ENCODE measurements around the gene FCGR3B.
A peak's percentile ranks its signal among the peaks of the same experiment; 100 is the strongest.
"Not testable (repeated sequence)": the region's sequence is repeated elsewhere in the genome, so short reads cannot be mapped to it uniquely, and the experiment has no call there.

FCGR3B gene

GRCh38 chr1:161610198-161610597, 20.8 kb downstream of the FCGR3B start:
- not testable (repeated sequence) for DNase-seq (ENCODE audit: low read depth); H3K4me3 ChIP-seq (ENCODE audit: low read depth, low read length)

- DNase-seq (ENCODE audit: low read depth); H3K4me3 ChIP-seq (ENCODE audit: low read depth, low read length): not testable (repeated sequence)
Measured at GRCh38 chr1:161606541-161607336, 24.2 kb downstream of the FCGR3B start.

DNA sequence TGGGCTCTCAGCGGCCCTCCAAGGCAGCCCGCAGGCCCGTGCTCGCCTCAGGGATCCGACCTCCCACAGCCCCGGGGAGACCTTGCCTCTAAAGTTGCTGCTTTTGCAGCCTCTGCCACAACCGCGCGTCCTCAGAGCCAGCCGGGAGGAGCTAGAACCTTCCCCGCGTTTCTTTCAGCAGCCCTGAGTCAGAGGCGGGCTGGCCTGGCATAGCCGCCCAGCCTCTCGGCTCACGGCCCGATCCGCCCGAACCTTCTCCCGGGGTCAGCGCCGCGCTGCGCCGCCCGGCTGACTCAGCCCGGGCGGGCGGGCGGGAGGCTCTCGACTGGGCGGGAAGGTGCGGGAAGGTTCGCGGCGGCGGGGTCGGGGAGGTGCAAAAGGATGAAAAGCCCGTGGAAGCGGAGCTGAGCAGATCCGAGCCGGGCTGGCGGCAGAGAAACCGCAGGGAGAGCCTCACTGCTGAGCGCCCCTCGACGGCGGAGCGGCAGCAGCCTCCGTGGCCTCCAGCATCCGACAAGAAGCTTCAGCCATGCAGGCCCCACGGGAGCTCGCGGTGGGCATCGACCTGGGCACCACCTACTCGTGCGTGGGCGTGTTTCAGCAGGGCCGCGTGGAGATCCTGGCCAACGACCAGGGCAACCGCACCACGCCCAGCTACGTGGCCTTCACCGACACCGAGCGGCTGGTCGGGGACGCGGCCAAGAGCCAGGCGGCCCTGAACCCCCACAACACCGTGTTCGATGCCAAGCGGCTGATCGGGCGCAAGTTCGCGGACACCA, 25.0 kb downstream of the FCGR3B start:
- not testable (repeated sequence) for DNase-seq (ENCODE audit: low read depth)
- H3K4me3 ChIP-seq (ENCODE audit: low read depth, low read length) = peak overlapping the region; percentile 32

GRCh38 chr1:161605024-161605423, 26.0 kb downstream of the FCGR3B start:
- not testable (repeated sequence) for H3K4me3 ChIP-seq (ENCODE audit: low read depth, low read length); DNase-seq (ENCODE audit: low read depth)

- H3K4me3 ChIP-seq (ENCODE audit: low read depth, low read length); DNase-seq (ENCODE audit: low read depth): not testable (repeated sequence)
Measured at GRCh38 chr1:161597077-161597476, 33.9 kb downstream of the FCGR3B start.

GRCh38 chr1:161595583-161595982, 35.4 kb downstream of the FCGR3B start:
- not testable (repeated sequence) for DNase-seq (ENCODE audit: low read depth); H3K4me3 ChIP-seq (ENCODE audit: low read depth, low read length)

DNA sequence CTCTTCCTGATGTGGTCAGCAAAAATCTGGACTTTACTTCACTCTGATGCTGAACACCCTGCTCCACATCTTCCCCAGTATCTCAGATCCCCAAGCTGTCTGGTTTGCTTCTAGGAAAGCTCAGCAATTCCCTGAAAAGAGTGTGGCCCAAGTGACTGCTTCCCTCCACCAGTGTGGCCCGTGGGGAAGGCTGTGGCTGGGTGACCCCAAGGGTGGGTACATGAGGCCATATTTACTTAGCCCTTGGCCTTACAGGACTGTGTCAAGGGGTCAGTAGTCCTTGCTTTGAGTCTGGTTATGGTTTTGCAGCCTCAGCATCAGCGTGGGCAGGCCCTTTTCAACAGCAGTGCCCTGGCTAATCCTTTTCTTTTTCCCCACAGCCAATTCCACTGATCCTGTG, 35.8 kb downstream of the FCGR3B start:
- not testable (repeated sequence) for DNase-seq (ENCODE audit: low read depth); H3K4me3 ChIP-seq (ENCODE audit: low read depth, low read length)

- H3K4me3 ChIP-seq (ENCODE audit: low read depth, low read length); DNase-seq (ENCODE audit: low read depth): not testable (repeated sequence)
Measured at GRCh38 chr1:161594269-161594984, 36.5 kb downstream of the FCGR3B start.

DNA sequence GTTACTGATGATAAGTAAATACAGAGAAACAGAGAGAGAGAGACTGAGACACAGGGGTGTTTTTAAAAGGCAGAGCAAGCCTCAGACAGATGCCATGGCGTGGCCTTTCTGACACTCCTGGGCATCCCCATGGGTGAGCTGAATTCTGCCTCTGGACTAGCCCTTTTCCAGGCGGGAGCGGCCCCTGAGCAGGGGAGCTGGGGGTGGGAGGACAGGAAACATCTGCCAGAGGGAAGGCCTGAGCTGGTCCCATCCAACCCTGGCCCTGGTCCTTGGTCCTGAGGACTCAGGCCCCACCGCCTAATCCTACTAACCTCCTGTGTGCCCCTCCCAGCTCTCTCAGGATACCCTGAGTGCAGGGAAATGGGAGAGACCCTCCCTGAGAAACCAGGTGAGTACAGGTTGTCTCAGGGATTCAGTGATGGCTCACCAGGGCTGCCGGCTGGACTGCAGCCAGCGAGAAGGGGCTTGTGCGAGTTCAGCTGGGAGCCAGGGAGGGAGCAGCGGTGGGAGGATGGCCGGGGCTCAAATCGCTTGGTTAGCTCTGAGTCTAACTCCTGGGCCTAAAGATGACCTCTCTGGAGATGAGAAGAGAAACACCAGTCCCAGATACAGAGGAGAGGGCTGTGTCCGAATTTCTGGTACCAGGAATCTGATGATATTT, 37.8 kb downstream of the FCGR3B start:
- not testable (repeated sequence) for H3K4me3 ChIP-seq (ENCODE audit: low read depth, low read length); DNase-seq (ENCODE audit: low read depth)

DNA sequence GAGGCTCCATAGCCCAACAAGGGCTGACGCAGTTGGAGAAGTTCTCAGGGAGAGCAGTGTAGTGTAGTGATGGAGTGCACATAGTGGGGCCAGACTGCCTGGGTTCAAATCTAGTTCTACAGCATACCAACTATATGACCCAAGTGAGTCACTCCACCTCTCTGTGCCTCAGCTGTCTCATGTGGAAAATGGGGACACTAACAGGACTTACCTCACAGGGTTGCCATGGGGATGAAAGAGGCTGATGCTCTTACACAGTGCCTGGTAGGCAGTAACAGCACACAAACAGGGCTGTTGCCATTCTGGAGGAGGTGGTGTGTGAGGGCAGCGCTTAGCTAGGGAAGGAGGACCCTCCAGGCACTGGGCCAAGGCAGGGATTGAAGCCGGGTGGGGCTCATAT, 38.4 kb downstream of the FCGR3B start:
- DNase-seq (ENCODE audit: low read depth); H3K4me3 ChIP-seq (ENCODE audit: low read depth, low read length): not testable (repeated sequence)

DNA sequence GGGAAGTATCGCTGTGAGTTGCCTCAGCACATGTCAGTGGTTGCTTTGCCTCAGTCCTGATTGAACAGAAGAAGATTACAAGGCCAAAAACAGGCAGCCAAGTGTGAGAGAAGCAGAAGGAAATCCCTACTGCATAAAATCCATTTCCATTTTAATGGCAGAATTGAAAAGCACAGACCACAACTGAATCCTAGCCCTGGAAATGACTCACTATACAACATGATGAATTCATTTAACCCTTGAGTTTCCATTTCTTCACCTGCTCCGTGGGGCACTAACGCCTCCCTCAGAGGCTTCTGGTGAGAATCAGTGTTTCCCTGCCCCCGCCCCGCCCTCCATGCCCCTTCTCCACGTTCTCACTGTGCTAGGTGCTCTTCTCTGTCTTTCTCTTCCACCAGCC, 41.1 kb downstream of the FCGR3B start:
- not testable (repeated sequence) for H3K4me3 ChIP-seq (ENCODE audit: low read depth, low read length); DNase-seq (ENCODE audit: low read depth)

DNA sequence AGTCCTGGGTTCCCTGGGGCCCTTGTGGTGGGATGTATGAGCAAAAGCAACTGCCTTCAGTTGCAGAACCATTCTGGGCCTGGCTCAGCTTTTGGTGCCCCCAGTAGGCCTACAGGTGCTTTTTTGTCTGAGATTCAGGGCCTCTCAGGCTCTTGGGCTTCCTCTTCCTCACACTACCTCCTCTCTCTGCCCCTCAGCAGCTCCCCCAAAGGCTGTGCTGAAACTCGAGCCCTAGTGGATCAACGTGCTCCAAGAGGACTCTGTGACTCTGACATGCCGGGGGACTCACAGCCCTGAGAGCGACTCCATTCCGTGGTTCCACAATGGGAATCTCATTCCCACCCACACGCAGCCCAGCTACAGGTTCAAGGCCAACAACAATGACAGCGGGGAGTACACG, 41.6 kb downstream of the FCGR3B start:
- not testable (repeated sequence) for H3K4me3 ChIP-seq (ENCODE audit: low read depth, low read length); DNase-seq (ENCODE audit: low read depth)

GRCh38 chr1:161588596-161588995, 42.4 kb downstream of the FCGR3B start:
- H3K4me3 ChIP-seq (ENCODE audit: low read depth, low read length); DNase-seq (ENCODE audit: low read depth): not testable (repeated sequence)

- not testable (repeated sequence) for DNase-seq (ENCODE audit: low read depth); H3K4me3 ChIP-seq (ENCODE audit: low read depth, low read length)
Measured at GRCh38 chr1:161582882-161583281, 48.1 kb downstream of the FCGR3B start.

DNA sequence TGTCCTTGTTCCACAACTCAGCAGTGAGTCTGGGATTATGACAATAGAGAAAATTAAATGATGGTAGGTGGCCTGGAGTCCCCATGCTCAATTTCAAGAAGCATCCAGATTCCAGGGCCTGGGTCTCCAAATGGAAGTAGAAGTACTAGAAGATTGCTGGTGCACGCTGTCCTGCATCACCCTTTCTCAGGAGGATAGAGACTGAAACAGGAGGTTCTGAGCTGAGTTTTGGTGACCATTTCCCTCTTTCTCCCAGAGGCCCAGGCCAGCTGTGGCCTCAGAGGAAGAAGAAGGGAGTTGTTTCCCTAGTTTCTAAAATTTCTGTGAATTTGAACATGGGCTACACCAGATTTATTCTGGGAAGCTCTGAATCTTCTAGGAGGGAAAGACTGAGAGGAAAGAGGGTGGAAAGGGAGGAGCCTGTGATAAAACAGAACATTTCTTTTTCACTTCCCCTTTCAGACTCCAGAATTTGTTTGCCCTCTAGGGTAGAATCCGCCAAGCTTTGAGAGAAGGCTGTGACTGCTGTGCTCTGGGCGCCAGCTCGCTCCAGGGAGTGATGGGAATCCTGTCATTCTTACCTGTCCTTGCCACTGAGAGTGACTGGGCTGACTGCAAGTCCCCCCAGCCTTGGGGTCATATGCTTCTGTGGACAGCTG, 50.0 kb downstream of the FCGR3B start:
- H3K4me3 ChIP-seq (ENCODE audit: low read depth, low read length); DNase-seq (ENCODE audit: low read depth): not testable (repeated sequence)

GRCh38 chr1:161579856-161580507, 51.0 kb downstream of the FCGR3B start:
- not testable (repeated sequence) for H3K4me3 ChIP-seq (ENCODE audit: low read depth, low read length); DNase-seq (ENCODE audit: low read depth)

DNA sequence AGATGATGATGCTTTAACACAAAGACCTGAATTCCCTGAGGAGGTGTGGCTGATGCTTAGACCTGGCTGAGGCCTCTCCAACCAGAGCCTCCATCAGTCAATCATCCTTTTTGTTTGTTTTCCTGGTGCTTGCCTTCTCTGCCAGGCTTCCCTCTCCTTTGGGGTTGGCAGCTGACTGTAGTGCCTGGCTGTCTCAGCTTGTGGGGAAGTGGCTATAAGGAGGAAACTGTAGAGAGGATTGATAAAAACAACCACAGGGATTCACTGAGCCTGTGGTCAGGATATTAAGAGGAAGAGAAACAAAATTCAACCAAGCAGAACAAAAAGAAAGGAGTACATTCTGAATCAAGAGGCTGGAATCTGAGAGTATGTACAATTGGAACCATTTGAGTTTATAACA, 54.3 kb downstream of the FCGR3B start:
- not testable (repeated sequence) for DNase-seq (ENCODE audit: low read depth); H3K4me3 ChIP-seq (ENCODE audit: low read depth, low read length)
